Fibroblast of skin of right quadriceps (primary cell): Measurements from ENCODE around the gene TSPAN15.
"Not testable (repeated sequence)": the region's sequence is repeated elsewhere in the genome, so short reads cannot be mapped to it uniquely, and the experiment has no call there.

Experiments
- DNase-seq: peaks from one replicate; pipeline ENCODE4 v3.0.0-alpha.2; 2013

The TSPAN15 gene

GRCh38 chr10:69467928-69468750 lies 16.9 kb downstream of the TSPAN15 start:
- no peak for DNase-seq

DNA sequence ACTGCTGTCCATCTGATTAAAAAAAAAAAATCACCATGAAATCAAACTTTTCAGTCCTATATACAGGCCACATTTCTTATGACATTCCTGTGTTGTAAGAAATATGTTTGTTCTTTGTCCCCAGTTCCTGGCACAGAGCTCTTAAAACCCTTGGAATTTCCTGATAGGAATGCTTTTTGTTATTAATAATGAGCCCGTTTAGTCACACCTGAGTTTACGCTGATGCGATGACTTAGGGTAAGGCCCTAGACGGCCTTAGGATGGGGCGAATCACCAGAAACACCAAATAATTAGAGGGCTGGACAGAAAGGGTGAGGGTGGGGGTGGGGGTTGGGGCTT lies 17.5 kb downstream of the TSPAN15 start:
- DNase-seq: no peak

DNA sequence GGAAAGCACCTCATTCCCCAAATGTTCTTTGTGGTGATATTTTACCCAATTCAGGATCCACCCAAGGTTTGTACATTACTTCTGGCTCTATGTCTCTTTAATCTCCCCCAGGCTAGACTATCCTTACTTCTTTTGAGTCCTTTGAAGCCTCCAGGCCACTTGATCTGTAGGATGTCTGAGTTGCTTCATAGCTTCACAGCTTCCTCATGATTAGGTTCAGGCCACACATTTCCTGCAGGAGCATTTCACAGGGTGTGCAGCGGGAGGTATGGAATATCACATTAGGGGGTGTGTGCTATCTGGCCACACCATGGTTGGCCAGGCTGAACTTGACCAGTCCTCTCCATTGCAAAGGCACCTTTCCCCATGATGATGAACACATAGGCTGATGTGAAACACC lies 18.7 kb downstream of the TSPAN15 start:
- DNase-seq: no peak

DNA sequence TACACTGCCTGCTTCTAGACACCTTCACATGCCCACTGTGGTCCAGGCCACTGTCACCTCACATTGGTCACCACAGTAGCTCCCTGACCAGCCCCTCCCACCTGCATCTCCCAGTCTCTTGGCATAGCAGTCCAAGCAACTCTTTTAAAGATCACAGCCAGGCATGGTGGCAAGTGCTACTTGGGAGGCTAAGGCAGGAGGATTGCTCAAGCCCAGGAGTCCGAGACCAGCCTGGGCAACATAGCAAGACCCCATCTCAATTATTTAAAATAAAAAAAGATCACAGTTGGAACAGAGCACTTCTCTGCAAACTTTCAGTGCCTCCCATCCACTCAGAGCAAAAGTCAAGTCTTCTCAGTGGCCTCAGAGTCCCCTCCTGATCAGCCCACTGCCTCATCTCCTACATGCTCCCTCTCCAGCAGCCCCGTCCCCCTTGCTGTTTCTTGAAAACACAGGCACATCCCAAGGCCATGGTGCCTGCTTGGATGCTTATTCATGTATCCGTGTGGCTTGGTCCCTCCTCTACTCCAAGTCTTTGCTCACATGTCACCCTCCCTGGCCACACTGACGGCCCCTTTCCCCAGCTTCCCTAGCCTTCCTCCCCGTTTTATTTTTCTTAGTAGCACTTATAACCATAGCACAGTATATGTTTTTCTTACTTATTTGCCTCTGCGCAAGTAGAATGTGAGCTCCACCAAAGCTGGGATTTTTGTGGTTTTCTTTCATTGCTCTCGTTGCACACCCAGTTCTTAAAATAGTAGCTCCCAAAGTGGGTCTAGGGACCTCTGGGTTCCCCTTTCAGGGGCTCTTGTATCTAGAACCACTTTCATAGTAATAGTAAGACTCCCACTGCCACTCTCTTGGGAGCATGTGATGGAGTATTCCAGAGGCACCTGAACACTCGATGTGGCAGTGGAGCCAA lies 19.5 kb downstream of the TSPAN15 start:
- DNase-seq: no peak

GRCh38 chr10:69472142-69472541 lies 20.9 kb downstream of the TSPAN15 start:
- DNase-seq: no peak

- DNase-seq: no peak
These were observed 21.3 kb downstream of the TSPAN15 start for GRCh38 chr10:69472544-69472943.

DNA sequence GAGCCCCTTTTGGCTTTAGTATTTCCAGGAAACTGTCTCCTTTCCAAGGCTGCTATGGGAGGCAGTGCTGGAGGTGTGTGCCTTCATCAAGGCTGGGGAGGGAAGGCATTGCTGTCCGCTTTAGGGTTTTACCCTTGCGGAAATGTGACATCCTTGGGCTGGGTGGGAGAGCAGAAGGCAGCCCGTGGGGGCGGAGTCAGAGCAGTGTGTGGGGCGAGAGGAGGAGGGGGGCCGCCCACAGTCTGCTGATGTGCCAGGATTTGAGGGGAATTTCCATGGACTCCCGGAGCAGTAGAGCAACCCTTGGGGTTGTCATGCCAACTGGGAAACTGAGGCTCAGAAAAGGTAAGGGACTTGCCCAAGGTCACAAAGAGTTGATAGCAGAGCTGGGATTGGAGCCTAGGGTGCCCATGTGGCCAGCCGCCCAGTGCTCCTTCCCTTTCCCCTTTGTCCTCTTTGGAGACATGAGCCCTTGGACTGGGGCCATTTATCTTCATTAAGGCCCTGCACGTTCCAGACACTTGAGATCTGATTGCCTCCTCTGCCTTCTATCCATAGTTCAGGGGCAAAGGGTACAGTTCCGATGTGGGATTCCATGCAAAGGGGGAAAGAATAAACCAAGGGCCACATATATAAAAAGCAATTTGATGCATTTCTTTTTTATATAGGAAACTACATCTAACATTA lies 22.2 kb downstream of the TSPAN15 start:
- no peak for DNase-seq

DNA sequence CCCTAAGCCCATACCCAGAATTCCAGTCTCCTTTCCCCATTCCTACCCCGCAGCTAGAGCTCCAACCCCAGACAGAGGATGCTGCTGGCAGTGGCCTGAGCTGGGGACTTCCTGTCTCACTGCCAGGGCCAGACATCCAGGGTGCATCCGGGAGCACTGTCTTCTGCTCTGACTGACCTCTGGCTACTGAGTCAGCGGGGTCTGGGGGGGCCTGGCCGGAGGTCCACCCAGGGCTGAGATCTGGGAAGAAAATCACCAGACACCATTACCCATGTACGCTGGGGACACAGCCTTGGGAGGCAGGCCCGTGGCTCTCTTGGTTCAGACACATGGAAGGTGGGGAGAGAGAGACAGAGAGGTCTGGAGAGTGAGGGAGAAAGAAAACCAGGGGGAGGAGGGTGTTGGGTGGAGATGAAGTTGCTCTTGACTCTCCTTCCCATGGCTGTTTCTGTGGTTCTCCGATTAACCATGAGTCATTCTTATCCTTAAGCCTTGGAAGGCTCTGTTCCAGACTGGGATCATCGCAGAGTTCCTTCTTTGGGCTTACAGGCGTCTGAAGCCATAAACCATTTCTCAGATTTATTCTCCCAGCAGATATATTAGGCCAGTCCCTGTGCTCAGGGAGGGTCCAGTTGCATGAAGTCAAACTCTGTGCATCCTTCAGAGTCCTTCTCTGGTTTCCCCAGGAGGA lies 23.6 kb downstream of the TSPAN15 start:
- peak; percentile 89 for DNase-seq

- peak; percentile 45 for DNase-seq
These were observed 24.2 kb downstream of the TSPAN15 start for GRCh38 chr10:69475433-69475830.

- no peak for DNase-seq
These were observed 26.8 kb downstream of the TSPAN15 start for GRCh38 chr10:69477968-69478597.

- DNase-seq: peak; percentile 17
These were observed 28.2 kb downstream of the TSPAN15 start for GRCh38 chr10:69479240-69480067.

DNA sequence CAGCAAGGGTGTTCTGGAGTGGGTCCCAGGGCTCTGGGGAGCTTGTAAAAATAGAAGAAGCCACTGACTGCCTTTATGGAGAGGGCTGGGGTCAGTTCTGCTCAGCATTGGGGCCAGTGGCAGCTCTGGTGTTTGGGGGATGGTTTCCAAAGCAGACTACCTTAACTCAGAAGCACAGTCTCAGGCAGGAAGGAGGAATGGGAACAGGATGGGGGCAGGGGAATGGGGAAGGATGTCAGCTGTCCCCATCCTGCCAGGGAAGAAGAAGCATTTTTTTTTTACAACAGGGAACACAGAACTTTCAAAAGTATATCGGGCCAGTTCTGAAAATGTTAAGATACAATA lies 28.8 kb downstream of the TSPAN15 start:
- no peak for DNase-seq

DNA sequence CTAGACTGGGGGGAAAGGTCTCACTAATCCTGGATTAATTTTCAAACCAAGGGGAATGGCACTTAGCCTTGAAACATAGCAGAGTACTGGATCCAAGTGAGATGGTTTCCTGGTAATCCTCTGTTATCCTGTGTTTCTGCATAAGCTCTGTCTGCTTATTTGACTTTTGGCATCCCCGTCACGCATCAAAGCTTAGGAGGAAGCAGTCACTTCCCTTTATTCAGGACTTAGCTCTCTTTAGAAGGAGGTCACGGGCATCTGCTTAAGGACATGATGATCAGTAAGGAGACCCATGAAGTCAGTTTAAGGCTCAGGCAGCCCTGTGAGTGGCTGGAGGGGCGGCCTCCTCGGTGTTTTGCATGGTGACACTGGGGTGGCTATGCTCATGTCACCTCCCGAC lies 30.0 kb downstream of the TSPAN15 start:
- no peak for DNase-seq

- no peak for DNase-seq
These were observed 30.7 kb downstream of the TSPAN15 start for GRCh38 chr10:69481811-69482524.

DNA sequence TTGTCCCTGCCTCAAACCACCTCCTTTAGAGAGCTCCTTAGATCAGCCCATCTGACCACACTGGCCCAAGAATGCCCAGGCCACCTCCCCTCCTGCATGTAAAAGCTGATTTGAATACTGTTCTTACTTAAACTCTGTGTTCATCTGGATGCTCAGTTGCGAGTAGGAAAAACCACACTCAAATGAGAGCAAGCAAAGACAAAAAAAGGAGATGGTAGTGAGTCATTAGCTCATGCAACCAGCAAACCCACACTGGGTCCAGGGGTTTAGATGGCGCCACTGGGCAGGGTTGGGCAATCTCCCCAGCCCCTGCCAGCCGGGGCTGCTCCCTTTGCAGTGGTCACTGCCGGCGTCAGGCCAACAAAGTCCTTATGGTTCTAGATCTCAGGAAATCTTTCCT lies 32.7 kb downstream of the TSPAN15 start:
- DNase-seq: no peak

DNA sequence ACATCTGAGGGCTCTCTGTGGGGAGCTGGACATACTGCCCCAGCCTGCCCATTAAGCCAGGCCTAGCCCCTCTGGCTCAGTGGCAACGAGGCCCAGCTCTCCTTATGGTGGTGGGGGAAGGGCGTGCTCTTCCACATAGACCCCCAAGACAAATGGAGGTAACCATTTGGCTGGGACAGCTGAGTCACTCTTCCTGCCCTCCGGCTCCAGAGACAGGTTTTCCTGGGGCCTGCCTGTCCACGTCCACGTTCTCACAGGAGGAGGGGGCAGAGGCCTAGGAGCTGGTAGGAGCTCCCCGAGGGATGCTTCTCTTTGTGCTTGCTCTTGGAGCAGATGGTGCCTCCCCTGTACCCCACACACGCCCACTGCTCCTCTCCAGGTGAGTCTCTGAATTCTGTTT lies 33.5 kb downstream of the TSPAN15 start:
- DNase-seq: no peak

DNA sequence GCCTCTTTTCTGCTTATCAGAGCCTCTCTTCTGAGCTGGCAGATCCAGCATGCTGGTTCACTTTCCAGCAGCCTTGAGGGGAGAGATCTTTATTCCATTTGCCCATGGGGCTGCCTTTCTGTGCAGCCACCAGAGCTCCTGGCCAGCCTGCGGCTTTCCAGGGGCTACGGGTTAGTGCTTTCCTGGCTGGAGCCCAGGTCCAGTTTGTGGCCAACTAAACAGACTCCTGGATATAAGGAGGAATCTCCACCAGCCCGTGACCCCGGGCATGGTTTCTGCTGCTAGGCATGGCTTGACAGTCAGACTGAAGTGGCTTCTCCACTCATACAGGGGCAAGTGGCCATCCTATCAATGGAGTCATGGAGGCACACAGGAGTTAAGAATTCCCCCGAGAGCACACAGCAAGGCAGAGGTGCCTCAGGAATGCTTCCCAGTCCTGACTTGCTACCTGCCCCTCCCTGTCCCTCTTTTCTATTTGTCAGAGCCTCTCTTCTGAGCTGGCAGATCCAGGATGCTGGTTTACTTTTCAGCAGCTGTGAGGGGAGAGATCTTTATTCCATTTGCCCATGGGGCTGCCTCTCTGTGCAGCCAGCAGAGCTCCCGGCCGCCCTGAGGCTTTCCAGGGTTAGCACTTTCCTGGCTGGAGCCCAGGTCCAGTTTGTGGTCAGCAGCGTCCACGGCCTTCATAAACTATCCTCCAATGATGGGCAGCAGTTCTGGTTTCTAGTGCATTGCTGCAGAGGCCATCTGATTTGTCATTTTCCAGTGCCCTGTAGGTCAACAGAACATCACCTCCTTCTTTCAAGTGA lies 35.9 kb downstream of the TSPAN15 start:
- DNase-seq: no peak

- DNase-seq: not testable (repeated sequence)
These were observed 37.0 kb downstream of the TSPAN15 start for GRCh38 chr10:69488149-69488844.

GRCh38 chr10:69488856-69489255 lies 37.6 kb downstream of the TSPAN15 start:
- DNase-seq: not testable (repeated sequence)
